BLaER1 (cell line): ENCODE results near the gene MYG1.
A peak's percentile ranks its signal among the peaks of the same experiment; 100 is the strongest.
"Not testable (repeated sequence)": the region's sequence is repeated elsewhere in the genome, so short reads cannot be mapped to it uniquely, and the experiment has no call there.

Source experiments
- H3K27ac ChIP-seq: shearing (Covaris generic); formaldehyde crosslinking; 2 replicates; pipeline ENCODE4 v1.8.1; 2022
- H3K27me3 ChIP-seq: shearing (Covaris generic); formaldehyde crosslinking; 2 replicates; pipeline ENCODE4 v1.8.1; 2022
- H3K36me3 ChIP-seq: shearing (Covaris generic); formaldehyde crosslinking; 2 replicates; pipeline ENCODE4 v1.8.1; 2022
- H3K4me1 ChIP-seq: shearing (Covaris generic); formaldehyde crosslinking; 2 replicates; pipeline ENCODE4 v1.8.1; 2022
- H3K4me2 ChIP-seq: shearing (Covaris generic); formaldehyde crosslinking; 2 replicates; pipeline ENCODE4 v1.8.1; 2022
- H3K4me3 ChIP-seq: shearing (Covaris generic); formaldehyde crosslinking; 2 replicates; pipeline ENCODE4 v1.8.1; 2022
- H3K9ac ChIP-seq: shearing (Covaris generic); formaldehyde crosslinking; 2 replicates; pipeline ENCODE4 v1.8.1; 2022
- H3K9me3 ChIP-seq: shearing (Covaris generic); formaldehyde crosslinking; 2 replicates; pipeline ENCODE4 v1.8.1; 2022
- H4K20me1 ChIP-seq: shearing (Covaris generic); formaldehyde crosslinking; 2 replicates; pipeline ENCODE4 v1.8.1; 2022
- Cebpa-rat ChIP-seq: shearing (Covaris generic); IDR thresholded peaks from 2 replicates; pipeline ENCODE4 v1.8.1; 2022

MYG1 gene

GRCh38 chr12:53286448-53286847 is 13.0 kb upstream of the MYG1 start:
- no peak overlapping the region for H3K9ac ChIP-seq
- no peaks in the 10 kb centered on the region for H3K4me1 ChIP-seq
- H3K4me3 ChIP-seq: no peak overlapping the region
- TF ChIP-seq Cebpa-rat: no peak
- H3K27ac ChIP-seq: no peak overlapping the region
- H3K9me3 ChIP-seq: no peaks in the 10 kb centered on the region
- no peaks in the 10 kb centered on the region for H4K20me1 ChIP-seq
- H3K27me3 ChIP-seq: no peaks in the 10 kb centered on the region
- peaks cover 99% of the 10 kb centered on the region for H3K36me3 ChIP-seq
- no peak overlapping the region for H3K4me2 ChIP-seq

- no peaks in the 10 kb centered on the region for H3K4me1 ChIP-seq
- no peak overlapping the region for H3K27ac ChIP-seq
- no peaks in the 10 kb centered on the region for H3K27me3 ChIP-seq
- no peak for TF ChIP-seq Cebpa-rat
- H3K4me2 ChIP-seq: no peak overlapping the region
- no peak overlapping the region for H3K4me3 ChIP-seq
- H3K9me3 ChIP-seq: no peaks in the 10 kb centered on the region
- no peaks in the 10 kb centered on the region for H4K20me1 ChIP-seq
- H3K9ac ChIP-seq: no peak overlapping the region
- H3K36me3 ChIP-seq: peaks cover 99% of the 10 kb centered on the region
These were observed 11.7 kb upstream of the MYG1 start for GRCh38 chr12:53287741-53288216.

- H3K4me2 ChIP-seq: no peak overlapping the region
- no peaks in the 10 kb centered on the region for H3K4me1 ChIP-seq
- H3K36me3 ChIP-seq: peaks cover 99% of the 10 kb centered on the region
- no peak for TF ChIP-seq Cebpa-rat
- H3K27me3 ChIP-seq: no peaks in the 10 kb centered on the region
- no peaks in the 10 kb centered on the region for H3K9me3 ChIP-seq
- H3K4me3 ChIP-seq: no peak overlapping the region
- H4K20me1 ChIP-seq: no peaks in the 10 kb centered on the region
- H3K9ac ChIP-seq: no peak overlapping the region
- no peak overlapping the region for H3K27ac ChIP-seq
These were observed 11.2 kb upstream of the MYG1 start for GRCh38 chr12:53288322-53288721.

- no peak overlapping the region for H3K4me3 ChIP-seq
- no peak overlapping the region for H3K4me2 ChIP-seq
- H3K36me3 ChIP-seq: peaks cover 95% of the 10 kb centered on the region
- no peak overlapping the region for H3K27ac ChIP-seq
- H3K9me3 ChIP-seq: no peaks in the 10 kb centered on the region
- peaks cover 5% of the 10 kb centered on the region for H3K4me1 ChIP-seq
- H4K20me1 ChIP-seq: no peaks in the 10 kb centered on the region
- 0 out of 2 replicates have a peak overlapping the region, but pooled peaks have one; percentile 3 for H3K9ac ChIP-seq
- no peaks in the 10 kb centered on the region for H3K27me3 ChIP-seq
- TF ChIP-seq Cebpa-rat: no peak
These were observed 9.6 kb upstream of the MYG1 start for GRCh38 chr12:53289891-53290290.

- Histone ChIP-seq H3K27me3 (no peaks in the 10 kb centered on the region), H3K4me2 (no peak overlapping the region), H3K9me3 (no peaks in the 10 kb centered on the region), H3K36me3 (peaks cover 87% of the 10 kb centered on the region), H4K20me1 (no peaks in the 10 kb centered on the region), H3K4me1 (peaks cover 8% of the 10 kb centered on the region), H3K27ac (no peak overlapping the region), H3K4me3 (no peak overlapping the region), H3K9ac (no peak overlapping the region)
- no peak for TF ChIP-seq Cebpa-rat
These were observed 8.8 kb upstream of the MYG1 start for GRCh38 chr12:53290661-53291060.

GRCh38 chr12:53292426-53292825 is 7.1 kb upstream of the MYG1 start:
- Histone ChIP-seq H3K9ac (no peak overlapping the region), H3K27me3 (no peaks in the 10 kb centered on the region), H3K4me3 (no peak overlapping the region), H3K36me3 (peaks cover 76% of the 10 kb centered on the region), H3K9me3 (no peaks in the 10 kb centered on the region), H3K4me1 (peaks cover 24% of the 10 kb centered on the region), H3K4me2 (no peak overlapping the region), H4K20me1 (no peaks in the 10 kb centered on the region), H3K27ac (no peak overlapping the region)
- TF ChIP-seq Cebpa-rat: no peak

GRCh38 chr12:53295070-53295890 is 4.2 kb upstream of the MYG1 start, which contains the start of gene PFDN5:
TSS of gene PFDN5 (plus strand) at chr12:53295542. CDS start at chr12:53295568, 26 bp downstream.
- Histone ChIP-seq H4K20me1 (0 out of 2 replicates have a peak, but pooled peaks cover 4% of the 10 kb centered on the region), H3K9me3 (no peaks in the 10 kb centered on the region), H3K9ac (peak within 1 kb of the TSS; percentile 88), H3K4me3 (peak within 1 kb of the TSS; percentile 83), H3K27ac (peak within 1 kb of the TSS; percentile 75), H3K27me3 (no peaks in the 10 kb centered on the region), H3K4me2 (peak within 1 kb of the TSS; percentile 96), H3K36me3 (peaks cover 61% of the 10 kb centered on the region), H3K4me1 (peaks cover 36% of the 10 kb centered on the region)
- TF ChIP-seq Cebpa-rat: no peak

GRCh38 chr12:53295891-53296219 is 3.6 kb upstream of the MYG1 start:
- peaks cover 56% of the 10 kb centered on the region for H3K36me3 ChIP-seq
- H3K9me3 ChIP-seq: no peaks in the 10 kb centered on the region
- peaks cover 42% of the 10 kb centered on the region for H3K4me1 ChIP-seq
- peak overlapping the region; percentile 83 for H3K4me3 ChIP-seq
- peak overlapping the region; percentile 75 for H3K27ac ChIP-seq
- 0 out of 2 replicates have a peak, but pooled peaks cover 4% of the 10 kb centered on the region for H4K20me1 ChIP-seq
- no peaks in the 10 kb centered on the region for H3K27me3 ChIP-seq
- H3K9ac ChIP-seq: peak overlapping the region; percentile 88
- TF ChIP-seq Cebpa-rat: no peak
- H3K4me2 ChIP-seq: peak overlapping the region; percentile 96

- H3K36me3 ChIP-seq: peaks cover 55% of the 10 kb centered on the region
- not testable (repeated sequence) for H3K4me2 ChIP-seq, H3K27me3 ChIP-seq, H3K9ac ChIP-seq, H3K4me3 ChIP-seq, H3K27ac ChIP-seq, H3K9me3 ChIP-seq, H4K20me1 ChIP-seq
- H3K4me1 ChIP-seq: peaks cover 54% of the 10 kb centered on the region
These were observed 2.4 kb upstream of the MYG1 start for GRCh38 chr12:53297106-53297505.

GRCh38 chr12:53298164-53298563 is 1.3 kb upstream of the MYG1 start:
- peaks cover 55% of the 10 kb centered on the region for H3K36me3 ChIP-seq
- H3K4me1 ChIP-seq: peaks cover 65% of the 10 kb centered on the region
- H3K4me2 ChIP-seq: no peak overlapping the region
- no peak overlapping the region for H3K4me3 ChIP-seq
- TF ChIP-seq Cebpa-rat: no peak
- H4K20me1 ChIP-seq: peaks cover 4% of the 10 kb centered on the region; the same call in 1 of the 2 replicates
- no peak overlapping the region for H3K27ac ChIP-seq
- no peaks in the 10 kb centered on the region for H3K27me3 ChIP-seq
- peak overlapping the region; percentile 13; the same call in 1 of the 2 replicates for H3K9ac ChIP-seq
- H3K9me3 ChIP-seq: no peaks in the 10 kb centered on the region
